H1 (cell line): ENCODE measurements around the gene MARCHF10. TPM values are rescaled to one million over a fixed set of nuclear protein-coding genes. Genes with fewer than 3 reads are reported as not detected.

ENCODE experiments used
- CTCF ChIA-PET: fragments of 300-600 bp; sonication (Branson Sonifier 250); formaldehyde crosslinking; loops from one replicate; lab custom pipeline; 2021; ENCODE audit not compliant: partially characterized antibody; lab: Charles Lee
- POLR2A ChIA-PET: fragments of 300-600 bp; sonication (Branson Sonifier 250); formaldehyde crosslinking; loops from one replicate; lab custom pipeline; 2021; ENCODE audit warnings: inconsistent platforms; ENCODE audit not compliant: partially characterized antibody; lab: Charles Lee
- DNase-seq, 2 experiments: peaks; one replicate each; pipeline versions ENCODE4 v3.0.0 to v3.0.0-alpha.2; 2010 to 2022; ENCODE audit warnings: low spot score in 2 of 2, low read depth in 1 of 2, mixed read lengths in 1 of 2
- FAIRE-seq: peaks from 2 replicates; lab custom pipeline; 2011; peaks lifted over from hg19 to GRCh38; lab: Jason Lieb, UNC
- H2AFZ ChIP-seq: 2 replicates; pipeline ENCODE4 v1.8.1; 2012; ENCODE audit warnings: low read length, inconsistent platforms
- H2AK5ac ChIP-seq: 2 replicates; pipeline ENCODE4 v1.6.1; 2013; ENCODE audit warnings: low read depth, low read length
- H2BK120ac ChIP-seq: replicated peaks from 2 replicates; pipeline ENCODE3; 2013; ENCODE audit warnings: low read depth, low read length, inconsistent platforms
- H2BK12ac ChIP-seq: 2 replicates; pipeline ENCODE4 v1.6.1; 2013; ENCODE audit warnings: low read depth, low read length
- H2BK15ac ChIP-seq: 2 replicates; pipeline ENCODE4 v1.6.1; 2013; ENCODE audit warnings: low read length
- H2BK20ac ChIP-seq: 2 replicates; pipeline ENCODE4 v1.6.1; 2013; ENCODE audit warnings: low read length
- H2BK5ac ChIP-seq: 2 replicates; pipeline ENCODE4 v1.6.1; 2013; ENCODE audit warnings: low read depth, low read length
- H3K14ac ChIP-seq: 2 replicates; pipeline ENCODE4 v1.6.1; 2013; ENCODE audit warnings: inconsistent platforms; ENCODE audit not compliant: insufficient read length
- H3K18ac ChIP-seq: 2 replicates; pipeline ENCODE4 v1.6.1; 2013; ENCODE audit warnings: low read length; ENCODE audit errors: extremely low read depth
- H3K23ac ChIP-seq: 2 replicates; pipeline ENCODE4 v1.6.1; 2013; ENCODE audit warnings: inconsistent platforms; ENCODE audit not compliant: insufficient read length
- H3K23me2 ChIP-seq: 2 replicates; pipeline ENCODE4 v1.6.1; 2013; ENCODE audit warnings: low read depth, low read length
- H3K27ac ChIP-seq: 2 replicates; pipeline ENCODE4 v1.6.1; 2011; ENCODE audit warnings: low read depth, low read length, inconsistent platforms
- H3K27me3 ChIP-seq, 4 experiments: replicated peaks in 1 of 4; 1 replicate in 1 of 4; 2 replicates in 3 of 4; pipeline versions ENCODE4 v1.6.1 to v1.8.1; 2011 to 2013; ENCODE audit warnings: low read length in 3 of 4, mild to moderate bottlenecking in 3 of 4, inconsistent platforms in 2 of 4, mixed read lengths in 2 of 4, moderate library complexity in 1 of 4; ENCODE audit not compliant: control insufficient read depth in 3 of 4, insufficient read depth in 3 of 4; ENCODE audit errors: extremely low read depth in 1 of 4
- H3K36me3 ChIP-seq, 4 experiments: 2 replicates each; pipeline versions ENCODE4 v1.6.1 to v1.8.1; 2011 to 2013; ENCODE audit warnings: mild to moderate bottlenecking in 4 of 4, low read length in 3 of 4, moderate library complexity in 2 of 4, control low read depth in 1 of 4, inconsistent platforms in 1 of 4; ENCODE audit not compliant: insufficient read depth in 4 of 4, control insufficient read depth in 2 of 4
- H3K4ac ChIP-seq: replicated peaks from 2 replicates; pipeline ENCODE3; 2013; ENCODE audit warnings: low read length, low read depth, mixed read lengths, inconsistent platforms; ENCODE audit not compliant: insufficient read length
- H3K4me1 ChIP-seq, 4 experiments: replicated peaks in 1 of 4; 1 replicate in 1 of 4; 2 replicates in 3 of 4; pipeline versions ENCODE4 v1.6.1 to v1.8.1; 2011 to 2013; ENCODE audit warnings: low read length in 3 of 4, inconsistent platforms in 2 of 4, mixed read lengths in 1 of 4; ENCODE audit not compliant: insufficient read depth in 4 of 4, control insufficient read depth in 3 of 4
- H3K4me2 ChIP-seq, 2 experiments: 2 replicates each; pipeline versions ENCODE4 v1.6.1 to v1.8.1; 2011 to 2013; ENCODE audit warnings: low read depth in 2 of 2, low read length in 2 of 2, control low read depth in 1 of 2, inconsistent platforms in 1 of 2, mild to moderate bottlenecking in 1 of 2; ENCODE audit not compliant: insufficient read depth in 1 of 2
- H3K4me3 ChIP-seq, 4 experiments: fragments of 200-600, 300-600 bp in 1 of 4; sonication (generic), shearing (Covaris generic), sonication (Bioruptor Twin) in 1 of 4; 2 replicates each; pipeline versions ENCODE4 v1.5.1 to v1.8.1; 2011 to 2016; ENCODE audit warnings: low read length in 4 of 4, low read depth in 3 of 4, control low read depth in 2 of 4, inconsistent platforms in 2 of 4, mild to moderate bottlenecking in 2 of 4, mixed read lengths in 1 of 4, moderate library complexity in 1 of 4; ENCODE audit not compliant: insufficient read depth in 2 of 4; ENCODE audit errors: extremely low read depth in 1 of 4
- H3K56ac ChIP-seq: replicated peaks from 2 replicates; pipeline ENCODE3; 2013; ENCODE audit warnings: low read depth, mild to moderate bottlenecking, mixed read lengths, low read length, inconsistent platforms; ENCODE audit not compliant: insufficient read length
- H3K79me1 ChIP-seq: 2 replicates; pipeline ENCODE4 v1.6.1; 2013; ENCODE audit warnings: low read depth, low read length, control low read depth
- H3K79me2 ChIP-seq, 2 experiments: 2 replicates each; pipeline versions ENCODE4 v1.6.1 to v1.8.1; 2012 to 2013; ENCODE audit warnings: low read length in 2 of 2, mild to moderate bottlenecking in 2 of 2, inconsistent platforms in 1 of 2; ENCODE audit not compliant: insufficient read depth in 2 of 2, control insufficient read depth in 1 of 2
- H3K9ac ChIP-seq, 4 experiments: replicated peaks in 1 of 4; 1 replicate in 1 of 4; 2 replicates in 3 of 4; pipeline versions ENCODE4 v1.6.1 to v1.8.1; 2011 to 2013; ENCODE audit warnings: low read depth in 3 of 4, low read length in 3 of 4, control low read depth in 2 of 4, mild to moderate bottlenecking in 2 of 4, moderate library complexity in 2 of 4, inconsistent platforms in 1 of 4; ENCODE audit errors: extremely low read depth in 1 of 4
- H3K9me3 ChIP-seq, 2 experiments: 2 replicates each; pipeline versions ENCODE4 v1.6.1 to v1.8.1; 2012 to 2013; ENCODE audit warnings: mild to moderate bottlenecking in 2 of 2, moderate library complexity in 2 of 2, control low read depth in 1 of 2, inconsistent platforms in 1 of 2, low read depth in 1 of 2, low read length in 1 of 2, mixed read lengths in 1 of 2; ENCODE audit not compliant: insufficient read depth in 2 of 2
- H4K20me1 ChIP-seq, 2 experiments: replicated peaks in 1 of 2; 2 replicates each; pipeline versions ENCODE3 to v1.8.1; 2011 to 2013; ENCODE audit warnings: inconsistent platforms in 2 of 2, low read length in 2 of 2, mild to moderate bottlenecking in 1 of 2; ENCODE audit not compliant: insufficient read depth in 2 of 2, control insufficient read depth in 1 of 2
- H4K5ac ChIP-seq: 2 replicates; pipeline ENCODE4 v1.6.1; 2013; ENCODE audit warnings: low read length, low read depth, mixed read lengths, inconsistent platforms; ENCODE audit not compliant: insufficient read length
- H4K8ac ChIP-seq: 2 replicates; pipeline ENCODE4 v1.8.0; 2013; ENCODE audit warnings: mild to moderate bottlenecking, moderate library complexity, low read length, inconsistent platforms; ENCODE audit not compliant: insufficient read depth; ENCODE audit errors: extremely low read depth
- H4K91ac ChIP-seq: replicated peaks from 2 replicates; pipeline ENCODE3; 2013; ENCODE audit warnings: low read length, mixed read lengths, inconsistent platforms; ENCODE audit not compliant: insufficient read length
- CBX8 ChIP-seq: fragments of 300-800, 300-1000 bp; sonication (generic); IDR thresholded peaks from 2 replicates; pipeline ENCODE4 v1.7.1; 2016; ENCODE audit warnings: low read depth, low read length, borderline replicate concordance
- CEBPB ChIP-seq: IDR thresholded peaks from 2 replicates; pipeline ENCODE4 v1.6.1; 2012; ENCODE audit warnings: low read depth, low read length
- GABPA ChIP-seq: IDR thresholded peaks from 2 replicates; pipeline ENCODE4 v1.6.1; 2011; ENCODE audit warnings: mild to moderate bottlenecking, low read length, moderate library complexity, borderline replicate concordance; ENCODE audit not compliant: insufficient read depth
- MAFK ChIP-seq: IDR thresholded peaks from 2 replicates; pipeline ENCODE4 v1.6.1; 2012; ENCODE audit warnings: low read depth, mild to moderate bottlenecking, improper control_type of control experiment, low read length
- PHF8 ChIP-seq: fragments of 200-600 bp; sonication (generic); conservative IDR thresholded peaks from 2 replicates; pipeline ENCODE4 v1.7.1; 2012; ENCODE audit warnings: low read depth, mild to moderate bottlenecking, inconsistent platforms, low read length, moderate library complexity
- RNF2 ChIP-seq: fragments of 200-900, 300-1000 bp; sonication (generic); IDR thresholded peaks from 2 replicates; pipeline ENCODE4 v1.7.1; 2016; ENCODE audit warnings: borderline replicate concordance, low read depth, mild to moderate bottlenecking, antibody characterized with exemption, low read length; ENCODE audit not compliant: poor library complexity, severe bottlenecking; ENCODE audit errors: missing control alignments
- RXRA ChIP-seq: IDR thresholded peaks from 2 replicates; pipeline ENCODE4 v1.6.1; 2011; ENCODE audit warnings: low read depth, mild to moderate bottlenecking, low read length, moderate library complexity; ENCODE audit not compliant: insufficient read depth
- SIN3A ChIP-seq, 2 experiments: IDR thresholded peaks in 1 of 2; conservative IDR thresholded peaks in 1 of 2; 2 replicates each; pipeline ENCODE4 v1.6.1; 2011 to 2012; ENCODE audit warnings: low read length in 2 of 2, improper control_type of control experiment in 1 of 2, low read depth in 1 of 2, mild to moderate bottlenecking in 1 of 2
- SP2 ChIP-seq: IDR thresholded peaks from 2 replicates; pipeline ENCODE4 v1.6.1; 2012; ENCODE audit warnings: mild to moderate bottlenecking, low read length, inconsistent platforms
- YY1 ChIP-seq: IDR thresholded peaks from 2 replicates; pipeline ENCODE4 v1.6.1; 2011; ENCODE audit warnings: low read depth, mild to moderate bottlenecking, low read length
- ZNF274 ChIP-seq: IDR thresholded peaks from 2 replicates; pipeline ENCODE4 v1.7.0; 2012; ENCODE audit warnings: low read length, borderline replicate concordance; ENCODE audit errors: extremely low read depth
- WGBS, 2 experiments: shearing (Covaris generic) in 1 of 2; methylation state at CpG; one replicate each; pipeline versions ENCODE4 v1.1.6 to v1.1.7; 2013 to 2015; ENCODE audit warnings: low lambda C conversion rate in 2 of 2, mixed read lengths in 2 of 2, inconsistent platforms in 1 of 2, low coverage in 1 of 2, missing lambda C conversion rate in 1 of 2; ENCODE audit not compliant: insufficient replicate concordance in 2 of 2, insufficient coverage in 1 of 2, insufficient read length in 1 of 2; ENCODE audit errors: extremely low coverage in 1 of 2, missing lambda C conversion rate in 1 of 2; 5-methylcytosine and 5-hydroxymethylcytosine counted together
- polyA plus RNA-seq, 7 experiments: library from polyadenylated mRNA; depleted of rRNA in 3 of 7; stranded (reverse) in 5 of 7; unstranded in 2 of 7; fragments of >200 nt in 5 of 7; fragments of 200-250 nt in 2 of 7; gene quantifications; 1 replicate in 5 of 7; 2 replicates in 1 of 7; 4 replicates in 1 of 7; pipeline versions ENCODE4 v1.2.1 to v1.2.3, GENCODE V29; 2011 to 2013; ENCODE audit warnings: missing spikeins in 2 of 7, mixed read lengths in 2 of 7
- total RNA-seq: library from RNA; stranded (reverse); fragmentation: NEBNext Ultra II Directional; extraction: Animal tissue kit (Norgen Biotek cat#: 25700); gene quantifications from 2 replicates; pipeline ENCODE4 v1.2.1, GENCODE V29; 2021
- TF ChIP-seq, protein P1 (sequence below): IDR thresholded peaks from 2 replicates; pipeline ENCODE4 v1.6.1; 2012; ENCODE audit warnings: low read length, inconsistent platforms

MARCHF10 gene
- total and polyA plus RNA-seq, 2 of the 8 experiments (the other 6 are each of a cell fraction or from before 2014, with no cell fraction given) = 0.48 to 0.73 TPM

DNA sequence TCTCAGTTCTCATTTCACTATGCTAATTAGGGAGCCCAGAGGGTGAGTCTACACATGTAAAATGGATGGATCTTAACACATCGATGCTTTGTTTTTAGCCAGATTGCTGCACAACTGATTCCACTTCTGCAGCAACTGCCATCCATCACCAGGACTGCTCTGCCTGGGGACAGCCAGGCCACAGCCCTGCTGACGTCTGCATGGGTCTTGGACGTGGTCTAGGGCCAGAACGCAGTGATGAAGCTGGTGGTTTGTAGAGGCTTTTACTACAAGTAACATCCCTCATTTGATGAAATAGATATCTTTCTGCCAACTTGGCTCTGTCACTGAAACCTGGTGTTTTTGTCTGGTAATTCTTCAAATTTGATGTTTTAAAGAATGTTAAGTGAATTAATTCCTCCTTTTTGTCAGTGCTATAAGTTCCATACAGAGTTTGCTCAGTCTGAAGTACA, 50.6 kb downstream of the MARCHF10 start:
- no peak overlapping the region for H2BK20ac ChIP-seq
- H3K79me2 ChIP-seq = no peaks in the 10 kb centered on the region
- no peak for DNase-seq
- 91% methylated on average over 4 of the region's 4 CpGs; no CpG with 5 or more reads in 1 of the 2 experiments for WGBS, 2 experiments
- H3K4me3 ChIP-seq = no peak overlapping the region
- H3K14ac ChIP-seq = no peak overlapping the region
- H3K9ac ChIP-seq = no peak overlapping the region
- no peak for FAIRE-seq
- no peak overlapping the region for H3K27ac ChIP-seq
- no peak overlapping the region for H2BK15ac ChIP-seq
- no peaks in the 10 kb centered on the region for H3K27me3 ChIP-seq
- no peak overlapping the region for H2BK12ac ChIP-seq
- H4K91ac ChIP-seq = no peak overlapping the region
- POLR2A ChIA-PET = interaction anchor here (1.2 kb wide), 1 partner anchor 17 kb away, joined by 5 read pairs; no protein-coding TSS in a partner anchor
- no peak overlapping the region for H2BK5ac ChIP-seq
- H3K36me3 ChIP-seq = no peaks in the 10 kb centered on the region
- H3K9me3 ChIP-seq = no peaks in the 10 kb centered on the region
- H4K8ac ChIP-seq = no peak overlapping the region
- H2AK5ac ChIP-seq = no peak overlapping the region
- no peak overlapping the region for H2AFZ ChIP-seq
- no peak overlapping the region for H4K5ac ChIP-seq
- no peak overlapping the region for H3K4me2 ChIP-seq
- H3K18ac ChIP-seq = no peak overlapping the region
- H3K4ac ChIP-seq = no peak overlapping the region
- H3K4me1 ChIP-seq = peaks cover 0 to 12% (median 3%) of the 10 kb centered on the region in 4 experiments; a peak in 6 of 7 replicates
- no peak overlapping the region for H3K23ac ChIP-seq
- H3K79me1 ChIP-seq = no peaks in the 10 kb centered on the region
- no peaks in the 10 kb centered on the region for H3K23me2 ChIP-seq
- no peak overlapping the region for H2BK120ac ChIP-seq
- no peaks in the 10 kb centered on the region for H4K20me1 ChIP-seq
- CTCF ChIA-PET = interaction anchor here (2.4 kb wide), 1 partner anchor 9 kb away, joined by 5 read pairs; no protein-coding TSS in a partner anchor
- no peak overlapping the region for H3K56ac ChIP-seq
- TF ChIP-seq MAFK = no peak
- TF ChIP-seq ZNF274 = no peak
- TF ChIP-seq SP2 = no peak
- TF ChIP-seq CBX8 = no peak
- TF ChIP-seq, protein P1, sequence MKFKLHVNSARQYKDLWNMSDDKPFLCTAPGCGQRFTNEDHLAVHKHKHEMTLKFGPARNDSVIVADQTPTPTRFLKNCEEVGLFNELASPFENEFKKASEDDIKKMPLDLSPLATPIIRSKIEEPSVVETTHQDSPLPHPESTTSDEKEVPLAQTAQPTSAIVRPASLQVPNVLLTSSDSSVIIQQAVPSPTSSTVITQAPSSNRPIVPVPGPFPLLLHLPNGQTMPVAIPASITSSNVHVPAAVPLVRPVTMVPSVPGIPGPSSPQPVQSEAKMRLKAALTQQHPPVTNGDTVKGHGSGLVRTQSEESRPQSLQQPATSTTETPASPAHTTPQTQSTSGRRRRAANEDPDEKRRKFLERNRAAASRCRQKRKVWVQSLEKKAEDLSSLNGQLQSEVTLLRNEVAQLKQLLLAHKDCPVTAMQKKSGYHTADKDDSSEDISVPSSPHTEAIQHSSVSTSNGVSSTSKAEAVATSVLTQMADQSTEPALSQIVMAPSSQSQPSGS = no peak
- no peak for TF ChIP-seq PHF8
- TF ChIP-seq GABPA = no peak
- no peak for TF ChIP-seq RNF2
- no peak for TF ChIP-seq YY1
- TF ChIP-seq SIN3A (conservative IDR thresholded peaks at IDR 0.05 in 1 of 2, IDR thresholded peaks at IDR 0.05 in 1 of 2; ENCODE audit: low read depth in 1 of 2, low read length in 2 of 2) = no peak
- no peak for TF ChIP-seq CEBPB
- no peak for TF ChIP-seq RXRA
